Left ventricle myocardium inferior (tissue), 1 donor: ENCODE data around the gene ATP6V1G3. TPM values are rescaled to one million over a fixed set of nuclear protein-coding genes. Genes with fewer than 3 reads are reported as not detected.
"Not testable (repeated sequence)": the region's sequence is repeated elsewhere in the genome, so short reads cannot be mapped to it uniquely, and the experiment has no call there.

ENCODE experiments used
- DNase-seq: peaks from one replicate; pipeline ENCODE4 v3.0.0-alpha.2; 2020
- H3K27ac ChIP-seq: fragments of 200-600 bp; replicated peaks from 2 replicates; pipeline ENCODE4 v1.8.0; 2021
- H3K27me3 ChIP-seq: fragments of 200-600 bp; 2 replicates; pipeline ENCODE4 v1.8.0; 2021; ENCODE audit warnings: low read depth
- H3K36me3 ChIP-seq: fragments of 200-600 bp; 2 replicates; pipeline ENCODE4 v1.8.0; 2021
- H3K4me1 ChIP-seq: fragments of 200-600 bp; 2 replicates; pipeline ENCODE4 v1.8.0; 2021
- H3K4me3 ChIP-seq: fragments of 200-600 bp; 2 replicates; pipeline ENCODE4 v1.8.0; 2021; ENCODE audit warnings: mild to moderate bottlenecking, moderate library complexity
- H3K9me3 ChIP-seq: fragments of 200-600 bp; replicated peaks from 2 replicates; pipeline ENCODE4 v1.8.0; 2021
- intact Hi-C: fragments of 100-400 bp; cut with micrococcal nuclease; formaldehyde crosslinking; loops from one replicate; pipeline ENCODE4 v1.11.0; 2022
- long read RNA-seq: library from polyadenylated mRNA; unstranded; transcript quantifications from one replicate; pipeline ENCODE4 v2.0.0, GENCODE V29; 2021
- total RNA-seq: library from RNA; stranded (reverse); fragmentation: NEBNext Ultra II Directional; extraction: Animal tissue kit (Norgen Biotek cat#: 25700); gene quantifications from one replicate; pipeline ENCODE4 v1.2.1, GENCODE V29; 2021
- TF ChIP-seq, protein P1 (sequence below): fragments of 200-600 bp; IDR thresholded peaks from 2 replicates; pipeline ENCODE4 v1.8.0; 2021; ENCODE audit warnings: antibody characterized with exemption, mild to moderate bottlenecking, borderline replicate concordance
- donor health status: DM: no; HTN: yes; CAD: no; lungs with severe emphysema.

Gene ATP6V1G3, protein sequence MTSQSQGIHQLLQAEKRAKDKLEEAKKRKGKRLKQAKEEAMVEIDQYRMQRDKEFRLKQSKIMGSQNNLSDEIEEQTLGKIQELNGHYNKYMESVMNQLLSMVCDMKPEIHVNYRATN
- not detected for total RNA-seq
- long read RNA-seq, result 0 reads

GRCh38 chr1:198540580-198540979 lies at the start of gene ATP6V1G3:
ATP6V1G3 (minus strand) TSS chr1:198540680; CDS start chr1:198540650, 30 bp downstream.
- H3K36me3 ChIP-seq, result no peaks in the 10 kb centered on the region
- TF ChIP-seq, protein P1, sequence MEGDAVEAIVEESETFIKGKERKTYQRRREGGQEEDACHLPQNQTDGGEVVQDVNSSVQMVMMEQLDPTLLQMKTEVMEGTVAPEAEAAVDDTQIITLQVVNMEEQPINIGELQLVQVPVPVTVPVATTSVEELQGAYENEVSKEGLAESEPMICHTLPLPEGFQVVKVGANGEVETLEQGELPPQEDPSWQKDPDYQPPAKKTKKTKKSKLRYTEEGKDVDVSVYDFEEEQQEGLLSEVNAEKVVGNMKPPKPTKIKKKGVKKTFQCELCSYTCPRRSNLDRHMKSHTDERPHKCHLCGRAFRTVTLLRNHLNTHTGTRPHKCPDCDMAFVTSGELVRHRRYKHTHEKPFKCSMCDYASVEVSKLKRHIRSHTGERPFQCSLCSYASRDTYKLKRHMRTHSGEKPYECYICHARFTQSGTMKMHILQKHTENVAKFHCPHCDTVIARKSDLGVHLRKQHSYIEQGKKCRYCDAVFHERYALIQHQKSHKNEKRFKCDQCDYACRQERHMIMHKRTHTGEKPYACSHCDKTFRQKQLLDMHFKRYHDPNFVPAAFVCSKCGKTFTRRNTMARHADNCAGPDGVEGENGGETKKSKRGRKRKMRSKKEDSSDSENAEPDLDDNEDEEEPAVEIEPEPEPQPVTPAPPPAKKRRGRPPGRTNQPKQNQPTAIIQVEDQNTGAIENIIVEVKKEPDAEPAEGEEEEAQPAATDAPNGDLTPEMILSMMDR, result no peak

DNA sequence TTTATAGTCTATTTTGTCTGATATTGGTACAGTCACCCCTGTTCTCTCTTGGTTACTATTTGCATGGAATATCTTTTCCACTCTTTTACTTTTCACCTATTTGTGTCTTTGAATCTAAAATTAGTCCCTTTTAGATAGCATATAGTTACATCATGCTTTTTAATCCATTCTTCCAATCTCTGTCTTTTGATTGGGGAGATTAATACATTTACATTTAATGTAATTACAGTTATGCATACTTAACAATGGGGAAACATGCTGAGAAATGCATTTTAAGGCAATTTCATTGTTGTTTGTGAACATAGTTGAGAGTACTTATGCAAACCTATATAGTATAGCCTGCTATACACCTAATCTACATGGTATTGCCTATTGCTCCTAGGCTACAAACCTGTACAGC lies 48.4 kb upstream of the ATP6V1G3 start:
- Histone ChIP-seq H3K4me3 (no peak overlapping the region), H3K27me3 (no peaks in the 10 kb centered on the region), H3K4me1 (no peaks in the 10 kb centered on the region), H3K9me3 (peaks cover 48% of the 10 kb centered on the region), H3K36me3 (no peaks in the 10 kb centered on the region), H3K27ac (no peak overlapping the region)
- TF ChIP-seq, protein P1, result no peak
- intact Hi-C loops, result no loop called here
- DNase-seq, result no peak

More at GRCh38 chr1:198540580-198540979, at the start of gene ATP6V1G3:
- H3K4me1 ChIP-seq, result no peaks in the 10 kb centered on the region
- DNase-seq, result no peak
- intact Hi-C loops, result no loop called here
- no peaks in the 10 kb centered on the region for H3K27me3 ChIP-seq
- no peak within 1 kb of the TSS for H3K4me3 ChIP-seq
- no peak within 1 kb of the TSS for H3K27ac ChIP-seq
- H3K9me3 ChIP-seq, result no peaks in the 10 kb centered on the region

- intact Hi-C loops, result no loop called here
- Histone ChIP-seq H3K27me3 (no peaks in the 10 kb centered on the region), H3K9me3 (peaks cover 47% of the 10 kb centered on the region), H3K27ac (no peak overlapping the region), H3K36me3 (no peaks in the 10 kb centered on the region), H3K4me3 (no peak overlapping the region), H3K4me1 (no peaks in the 10 kb centered on the region)
- TF ChIP-seq, protein P1, result no peak
- DNase-seq, result no peak
These were observed 43.7 kb upstream of the ATP6V1G3 start for GRCh38 chr1:198584163-198584562.

GRCh38 chr1:198583209-198583802 lies 42.8 kb upstream of the ATP6V1G3 start:
- H3K4me1 ChIP-seq, H3K4me3 ChIP-seq, intact Hi-C loops, DNase-seq, H3K27me3 ChIP-seq, H3K36me3 ChIP-seq, H3K27ac ChIP-seq: not testable (repeated sequence)
- H3K9me3 ChIP-seq, result peaks cover 38% of the 10 kb centered on the region

GRCh38 chr1:198577444-198577843 lies 37.0 kb upstream of the ATP6V1G3 start:
- H3K9me3 ChIP-seq, result peaks cover 18% of the 10 kb centered on the region
- H3K4me1 ChIP-seq, result no peaks in the 10 kb centered on the region
- no peaks in the 10 kb centered on the region for H3K27me3 ChIP-seq
- TF ChIP-seq, protein P1, result no peak
- DNase-seq, result no peak
- H3K4me3 ChIP-seq, result no peak overlapping the region
- intact Hi-C loops, result no loop called here
- no peaks in the 10 kb centered on the region for H3K36me3 ChIP-seq
- no peak overlapping the region for H3K27ac ChIP-seq
